Fibroblast of skin of right biceps (primary cell): Measurements from ENCODE around the gene CCDC57.

ENCODE experiments used
- DNase-seq: peaks from one replicate; pipeline ENCODE4 v3.0.0-alpha.2; 2013

CCDC57 gene

DNA sequence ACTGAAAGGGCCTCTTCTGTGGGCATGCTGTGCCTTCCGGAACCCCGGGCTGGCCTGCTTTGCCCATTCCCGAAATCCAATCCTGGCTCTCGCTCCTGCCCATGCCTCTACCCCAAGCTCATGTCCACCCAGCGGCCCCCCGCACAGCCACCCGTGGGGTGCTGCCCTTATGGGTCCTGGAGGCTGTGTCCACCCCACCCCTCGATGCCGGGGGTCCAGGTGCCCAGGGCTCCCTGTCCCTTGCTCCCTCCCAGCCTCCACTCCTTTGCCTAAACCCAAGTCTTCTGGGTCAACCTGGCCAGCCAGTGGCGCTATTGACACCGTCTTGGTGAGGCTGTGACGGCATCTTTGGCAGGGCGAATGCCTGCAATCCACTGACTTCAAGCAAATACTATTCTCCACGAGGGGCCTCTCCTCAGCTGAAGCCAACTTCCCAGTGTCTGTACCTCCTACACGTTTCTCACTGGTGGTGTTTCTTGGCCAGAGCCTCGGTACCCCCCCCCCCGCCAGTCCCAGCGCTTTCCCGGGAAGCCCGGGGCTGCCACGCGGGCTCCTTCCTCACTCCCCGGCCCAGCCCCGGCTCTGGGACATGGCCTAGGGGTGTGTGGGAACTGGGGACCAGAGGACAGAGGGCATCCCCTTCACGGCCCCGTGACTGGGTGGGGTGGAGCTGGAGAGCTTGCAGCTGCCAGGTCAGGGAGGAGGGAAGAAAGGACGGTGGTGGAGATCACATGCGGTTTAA, 134.9 kb downstream of the CCDC57 start:
- no peak for DNase-seq

DNA sequence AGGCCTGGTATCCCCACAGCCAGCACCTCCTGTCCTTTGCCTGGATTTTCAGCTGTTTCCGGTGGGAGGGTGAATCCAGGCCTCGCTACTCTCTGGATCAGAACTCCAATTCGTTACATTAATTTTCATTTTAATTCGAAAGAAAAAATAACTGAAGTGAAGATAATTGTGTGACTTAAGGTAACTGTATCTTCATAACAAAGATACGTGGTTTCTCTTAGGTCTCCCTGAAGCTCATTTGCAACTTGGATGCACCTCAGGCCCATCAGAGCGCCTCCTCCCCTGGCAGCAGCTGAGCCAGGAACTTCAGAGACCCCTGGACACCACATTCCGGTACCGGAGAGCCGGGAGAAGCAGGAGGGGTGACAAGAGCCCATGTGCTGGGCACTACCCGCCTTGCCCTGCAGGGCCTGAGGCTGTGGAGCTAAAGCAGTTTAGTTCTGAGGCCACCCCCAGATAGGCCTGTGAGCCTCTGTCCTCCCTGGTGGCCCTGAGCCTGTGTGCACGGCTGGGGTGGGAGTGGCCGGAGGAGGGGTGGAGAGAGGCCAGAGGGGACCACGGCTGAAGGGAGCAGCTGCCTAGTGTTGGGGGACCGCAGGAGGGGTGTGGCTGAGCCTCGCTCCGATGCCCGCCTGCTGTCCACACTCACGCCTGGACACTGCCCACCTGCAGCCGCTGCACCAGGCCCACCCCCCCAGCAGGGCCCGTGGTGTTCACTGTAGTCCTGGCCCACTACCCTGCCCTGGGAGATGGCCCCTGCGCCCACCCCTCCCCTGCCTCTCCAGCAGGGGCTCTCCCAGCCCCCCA, 135.7 kb downstream of the CCDC57 start:
- DNase-seq: no peak

DNA sequence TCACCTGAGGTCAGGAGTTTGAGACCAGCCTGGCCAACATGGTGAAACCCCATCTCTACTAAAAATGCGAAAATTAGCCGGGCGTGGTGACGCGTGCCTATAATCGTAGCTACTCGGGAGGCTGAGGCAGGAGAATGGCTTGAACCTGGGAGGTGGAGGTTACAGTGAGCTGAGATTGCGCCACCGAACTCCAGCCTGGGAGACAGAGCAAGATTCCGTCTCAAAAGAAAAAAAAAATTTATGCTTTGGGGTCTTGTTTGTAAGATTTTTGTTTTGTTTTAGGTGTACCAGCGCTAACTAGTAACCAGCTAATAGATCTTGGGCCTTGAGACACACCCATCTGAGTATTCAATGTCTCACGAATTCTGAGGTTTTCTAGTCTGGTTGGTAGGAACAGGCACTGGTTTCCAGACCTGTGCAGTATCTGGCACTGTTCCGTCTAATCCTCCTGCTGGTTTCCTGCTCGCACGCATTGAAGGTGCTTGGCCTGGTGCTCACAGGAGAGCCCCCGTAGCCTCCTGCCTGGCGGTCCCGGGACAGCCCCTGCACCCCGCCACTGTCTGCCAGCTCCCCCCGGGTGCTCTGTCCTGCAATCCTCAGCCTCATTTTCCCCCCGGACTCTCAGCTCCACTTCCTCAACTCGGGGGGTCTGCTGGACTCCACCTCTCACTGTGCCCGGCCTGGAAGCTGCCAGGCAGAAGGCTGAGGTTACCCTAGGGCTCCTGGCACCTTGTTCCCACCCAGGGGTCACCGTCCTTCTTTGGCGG, 136.4 kb downstream of the CCDC57 start:
- no peak for DNase-seq

DNA sequence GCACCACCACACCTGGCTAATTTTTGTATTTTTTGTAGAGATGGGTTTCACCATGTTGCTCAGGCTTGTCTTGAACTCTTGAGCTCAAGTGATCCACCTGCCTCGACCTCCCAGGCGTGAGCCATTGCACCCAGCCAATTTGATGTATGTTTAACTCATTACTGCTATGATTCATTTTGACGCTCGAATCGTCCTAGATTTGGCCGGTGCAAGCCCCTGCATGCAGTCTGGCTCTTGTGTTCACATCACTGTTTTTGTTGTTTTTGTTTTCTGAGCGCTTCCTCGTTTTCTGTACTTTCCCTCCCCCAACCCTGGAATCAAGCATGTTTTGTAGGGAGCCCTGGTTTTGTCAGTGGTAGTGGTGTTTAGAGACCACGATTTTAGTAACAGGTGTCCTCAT, 139.2 kb downstream of the CCDC57 start:
- no peak for DNase-seq

DNA sequence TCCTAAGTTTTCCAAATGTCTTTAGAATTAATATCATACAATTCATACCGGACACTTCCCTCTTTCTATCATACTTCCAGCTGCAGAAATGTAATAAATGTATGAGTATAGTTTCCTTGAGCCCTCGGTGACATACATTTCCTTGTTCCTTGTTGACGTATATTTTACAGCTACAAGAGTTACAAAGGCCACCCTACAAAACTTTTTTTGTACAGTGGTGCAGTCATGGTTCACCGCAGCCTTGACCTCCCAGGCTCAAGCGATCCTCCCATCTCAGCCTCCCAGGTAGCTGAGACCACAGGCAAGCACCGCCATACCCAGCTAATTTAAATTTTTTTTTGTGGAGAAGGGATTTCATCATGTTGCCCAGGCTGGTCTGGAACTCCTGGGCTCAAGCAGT, 139.8 kb downstream of the CCDC57 start:
- no peak for DNase-seq

DNA sequence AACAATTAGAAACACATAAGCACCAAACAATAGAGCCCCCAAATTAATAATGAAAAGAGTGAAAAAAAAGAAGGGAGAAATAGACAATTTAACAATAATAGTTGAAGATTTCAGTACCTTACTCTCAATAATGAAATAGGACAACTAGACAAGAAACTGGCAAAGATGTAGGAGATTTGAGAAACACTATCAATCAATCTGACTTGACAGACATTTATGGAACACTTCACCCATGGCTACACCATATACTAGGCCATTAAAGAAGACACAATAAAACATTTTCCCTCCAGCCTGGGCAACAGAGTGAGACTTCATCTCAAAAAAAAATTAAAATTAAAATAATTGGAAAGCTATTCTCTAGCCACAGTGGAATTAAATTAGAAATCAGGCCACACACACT, 142.0 kb downstream of the CCDC57 start:
- no peak for DNase-seq

DNA sequence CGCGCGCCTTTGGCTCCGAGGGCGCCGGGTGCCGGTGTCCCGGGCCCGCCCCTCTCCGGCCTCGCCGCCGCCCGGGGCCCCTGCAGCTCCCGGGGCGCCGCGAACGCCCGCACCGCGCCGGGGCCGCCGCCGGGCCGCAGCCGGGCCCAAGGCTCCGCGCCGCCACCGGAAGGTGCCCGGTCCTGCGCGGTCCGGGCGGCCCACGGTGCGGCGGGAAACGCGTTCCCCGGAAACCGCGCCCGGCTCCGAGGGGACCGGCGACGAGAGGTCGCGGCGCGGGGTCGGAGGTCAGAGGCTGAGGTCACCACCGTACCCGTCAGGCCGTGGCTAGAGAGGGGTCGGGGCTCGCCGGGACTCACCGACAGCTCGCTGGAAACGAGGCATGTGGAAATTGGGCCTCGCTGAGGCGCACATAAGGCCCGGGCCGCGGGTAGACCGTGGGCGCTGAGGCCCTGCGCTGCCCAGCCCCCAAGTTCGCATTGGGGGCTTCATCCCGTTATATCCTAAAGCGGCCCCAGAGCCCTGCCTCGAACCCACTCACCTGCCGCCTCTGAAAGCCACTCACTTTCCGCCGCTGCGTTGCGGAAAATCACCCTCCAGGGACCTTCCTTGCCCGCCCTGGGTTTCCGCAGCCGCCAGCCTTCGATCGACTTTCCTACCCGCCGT, 146.9 kb downstream of the CCDC57 start, which contains the start of gene DUS1L:
Gene DUS1L, minus strand, starts transcription at position 167 of the 666 bp plus-strand sequence. CDS start 745 bp downstream, outside the sequence.
- DNase-seq: peak; percentile 61

DNA sequence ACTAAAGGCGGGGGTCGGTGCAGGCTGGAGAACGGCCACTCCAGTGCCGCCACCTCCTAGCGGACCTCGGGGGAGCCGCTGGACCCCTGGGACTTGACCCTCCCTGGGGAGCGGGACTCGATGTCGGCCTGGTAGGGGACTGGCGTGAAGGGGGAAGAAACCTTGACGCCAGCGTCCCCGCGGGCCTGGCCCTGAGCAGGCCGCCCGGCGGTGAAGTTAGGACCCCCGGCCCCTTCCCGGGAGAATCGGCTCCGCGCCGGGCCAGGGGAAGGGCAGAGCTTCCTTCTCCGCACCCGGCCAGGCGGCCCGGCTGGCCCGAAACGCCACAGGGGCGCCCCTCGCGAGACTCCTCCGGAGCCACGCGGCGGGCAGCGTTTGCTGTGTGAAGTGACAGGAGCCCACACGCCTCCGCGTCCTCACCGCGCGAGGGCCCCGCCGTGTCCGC, 147.4 kb downstream of the CCDC57 start:
- peak; percentile 19 for DNase-seq

DNA sequence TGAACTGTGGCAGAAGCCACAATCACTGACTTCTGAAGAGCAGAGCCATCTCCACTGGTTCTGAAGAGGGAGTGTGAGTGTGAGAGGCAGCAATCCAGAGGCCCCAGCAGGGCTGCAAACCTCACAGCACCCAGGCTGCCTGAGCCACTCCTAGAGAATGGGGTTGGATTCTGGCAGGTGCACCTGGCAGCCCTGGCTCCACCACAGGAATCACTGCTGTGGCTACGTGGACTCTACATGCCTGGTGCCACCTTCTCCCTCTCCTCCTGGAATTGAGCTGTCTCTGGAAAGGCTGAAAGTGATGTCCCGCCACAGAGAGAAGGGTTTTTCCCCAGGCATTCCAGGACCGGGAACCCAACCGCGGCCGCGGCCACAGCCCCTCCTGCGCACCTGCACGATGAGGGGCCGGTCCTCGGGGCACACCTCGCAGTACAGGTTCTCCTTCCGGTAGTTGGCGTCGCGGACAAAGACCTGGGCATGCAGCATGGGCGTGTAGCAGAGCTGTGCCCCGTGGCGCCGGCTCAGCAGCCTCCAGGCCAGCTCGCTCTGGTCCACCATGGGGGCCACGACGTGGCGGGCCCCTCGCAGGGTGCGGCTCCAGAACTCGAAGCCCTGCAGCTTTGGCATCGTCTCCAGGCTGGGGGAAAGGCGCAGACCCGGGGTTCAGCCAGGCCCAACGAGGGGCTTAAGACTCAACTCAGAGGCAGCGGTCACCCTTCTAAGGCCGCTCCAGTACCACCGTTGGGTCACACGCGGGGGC, 148.0 kb downstream of the CCDC57 start:
- no peak for DNase-seq

DNA sequence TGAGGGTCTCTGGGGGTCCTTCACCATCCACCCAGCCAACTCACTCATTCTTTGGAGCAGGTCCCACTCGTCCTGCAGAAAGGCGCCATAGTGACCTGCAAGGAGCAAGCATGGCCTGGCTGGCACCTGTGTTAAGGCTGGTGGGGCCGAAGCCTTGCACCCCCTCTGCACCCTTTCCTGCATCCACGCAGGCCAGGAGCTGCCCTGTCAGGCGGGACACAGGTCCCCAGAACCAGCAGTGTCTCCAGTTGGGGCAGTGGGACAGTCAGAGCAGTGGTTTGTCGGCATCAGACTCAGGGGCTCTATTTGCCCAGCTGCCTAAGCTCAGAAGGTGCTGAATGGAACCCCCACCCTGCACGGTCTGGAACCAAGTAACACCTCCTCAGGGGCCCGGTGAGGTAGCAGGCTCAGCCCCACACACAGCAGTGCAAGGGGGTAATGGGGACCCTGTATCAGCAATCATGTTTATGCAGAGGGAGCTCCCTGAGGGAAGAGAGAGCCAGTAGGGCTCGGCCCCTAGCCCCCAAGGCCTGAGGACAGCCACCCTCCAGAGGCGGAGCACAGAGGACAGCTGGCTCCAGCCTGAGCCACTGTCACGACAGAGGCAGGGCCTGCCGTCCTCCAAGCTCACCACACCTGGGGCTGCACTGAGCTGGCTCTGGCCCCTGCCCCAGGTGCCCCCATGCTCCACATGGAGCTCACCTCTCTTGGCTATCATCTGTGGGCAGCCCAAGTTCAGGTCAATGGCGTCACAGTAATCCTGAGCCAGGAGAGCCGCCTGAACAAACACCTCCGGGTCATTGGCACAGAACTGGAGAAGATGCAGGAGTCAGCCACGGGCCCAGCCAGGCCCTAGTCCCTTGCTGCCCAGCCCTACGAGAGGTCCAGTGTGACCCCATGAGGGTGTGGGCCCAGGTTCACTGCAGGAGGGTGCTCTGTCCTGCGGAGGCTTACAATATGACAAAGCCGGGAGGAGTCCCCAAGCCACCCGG, 148.9 kb downstream of the CCDC57 start:
- DNase-seq: no peak

DNA sequence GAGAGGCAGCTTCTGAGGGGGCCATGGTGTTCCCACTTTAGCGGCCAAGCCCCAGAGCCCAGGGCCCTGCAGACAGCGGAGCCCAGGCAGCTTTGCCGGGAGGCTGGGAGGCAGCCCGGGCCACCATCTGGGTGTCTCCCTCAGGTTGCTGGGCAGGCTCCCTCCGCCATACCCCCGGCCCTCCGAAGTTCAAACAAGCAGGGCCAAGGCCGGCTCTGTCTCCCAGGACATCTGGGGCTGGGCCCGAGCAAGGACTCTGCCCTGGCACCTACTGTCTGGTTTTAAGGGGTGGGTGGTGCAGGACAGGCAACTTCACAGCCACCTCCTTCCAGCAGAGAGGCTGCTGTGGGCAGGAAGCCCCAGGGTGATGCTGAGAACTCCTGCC, 149.7 kb downstream of the CCDC57 start:
- no peak for DNase-seq

DNA sequence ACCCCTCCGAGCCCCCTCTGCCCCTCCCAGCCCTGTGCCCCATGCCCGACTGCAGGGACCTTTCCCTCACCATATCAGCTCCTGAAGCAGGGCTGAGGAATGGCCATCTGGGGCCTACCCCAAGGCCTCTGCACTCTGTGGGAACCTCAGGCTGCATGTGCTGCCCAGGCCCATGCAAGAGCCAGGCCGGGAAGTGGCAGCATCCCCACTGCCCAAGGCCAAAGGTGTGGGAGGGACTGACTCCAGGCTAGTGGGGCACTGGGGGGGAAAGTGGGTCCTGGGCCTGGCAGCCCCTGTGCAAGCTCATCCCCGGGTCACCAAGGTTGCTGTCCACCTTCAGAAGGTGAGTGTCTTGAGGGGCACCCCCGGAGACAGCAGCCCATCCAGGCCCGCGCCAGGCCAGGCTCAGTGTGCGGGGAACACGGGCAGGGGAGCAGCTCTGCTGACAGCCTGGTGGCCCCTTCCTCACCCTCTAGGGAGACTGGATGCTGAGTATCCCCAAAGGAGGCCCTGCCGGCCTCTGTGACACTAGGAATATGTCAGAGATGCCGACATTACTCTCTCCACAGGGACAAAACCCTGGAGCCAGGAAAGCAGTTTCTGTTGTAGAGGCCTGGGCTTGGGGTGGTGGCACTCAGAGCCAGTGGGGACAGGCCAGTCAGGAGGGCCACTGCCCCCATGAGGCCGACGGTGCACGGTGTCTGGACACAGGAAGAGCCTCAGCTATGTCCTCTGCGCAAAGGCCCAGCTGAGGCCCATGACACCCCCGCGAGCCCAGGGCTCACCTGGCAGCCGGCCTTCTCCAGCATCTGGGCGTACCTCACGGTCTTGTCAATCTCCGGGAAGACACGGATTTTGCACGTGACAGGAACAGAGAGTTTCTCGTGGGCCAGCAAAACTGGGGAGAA, 150.3 kb downstream of the CCDC57 start:
- DNase-seq: no peak

DNA sequence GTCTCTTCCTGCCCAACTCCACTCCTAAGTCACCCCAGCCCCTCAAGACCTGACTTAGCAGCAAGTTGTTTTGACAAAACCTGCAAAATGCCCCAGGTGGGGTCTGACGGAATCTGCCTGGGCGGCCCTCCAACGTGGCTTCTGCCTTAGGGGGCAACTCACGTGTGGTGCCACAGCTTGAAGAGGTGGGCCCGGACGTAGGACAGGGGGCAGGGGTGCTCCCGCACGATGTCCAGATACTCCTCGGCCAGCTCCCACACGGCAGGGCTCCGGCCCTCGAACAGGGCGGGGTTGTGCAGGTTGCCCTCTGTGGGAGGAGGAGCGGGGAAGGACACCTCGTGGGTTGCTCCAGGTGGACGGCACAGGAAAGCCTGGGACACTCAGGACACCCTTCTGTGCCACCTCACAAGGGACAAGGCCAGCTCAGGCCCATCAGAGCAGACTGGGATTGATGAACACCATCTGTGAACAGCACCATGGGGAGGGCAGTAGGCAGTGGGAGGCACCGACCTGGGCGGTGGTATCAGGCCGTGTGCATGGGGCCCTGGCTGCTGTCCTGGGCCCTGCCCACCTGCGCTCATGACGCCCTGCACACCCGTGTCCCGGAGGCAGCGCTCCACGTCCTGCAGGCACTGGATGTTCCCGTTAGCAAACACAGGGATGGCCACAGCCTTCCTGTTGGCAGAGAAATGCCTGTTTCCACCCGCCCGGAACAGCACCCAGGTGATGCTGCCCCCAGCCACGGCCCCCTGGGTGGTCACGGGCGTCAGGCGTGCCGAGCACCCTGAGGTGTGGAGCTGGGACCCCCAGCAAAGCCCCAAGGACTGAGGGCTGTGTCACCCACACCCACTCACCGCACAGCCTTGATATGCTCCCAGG, 151.4 kb downstream of the CCDC57 start:
- no peak for DNase-seq

DNA sequence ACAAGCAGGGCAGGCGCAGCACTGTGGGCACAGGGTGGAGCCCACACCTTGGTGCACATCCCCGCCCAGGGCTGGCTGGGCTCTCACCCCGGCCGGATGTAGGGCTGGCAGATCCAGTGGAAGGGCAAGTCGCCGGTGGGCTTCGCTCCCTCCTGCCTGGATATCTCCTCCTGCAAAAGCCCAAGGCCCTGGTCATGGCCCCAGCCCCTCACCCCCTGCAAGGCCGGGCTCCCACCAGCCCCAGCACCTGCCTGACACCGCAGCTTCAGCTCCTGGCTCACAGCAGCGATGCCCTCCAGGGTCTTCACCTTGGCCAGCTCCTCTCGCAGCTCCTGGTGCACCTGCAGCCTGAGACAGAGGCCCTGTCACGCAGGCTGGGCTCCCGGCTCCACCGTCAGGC, 152.0 kb downstream of the CCDC57 start:
- no peak for DNase-seq

DNA sequence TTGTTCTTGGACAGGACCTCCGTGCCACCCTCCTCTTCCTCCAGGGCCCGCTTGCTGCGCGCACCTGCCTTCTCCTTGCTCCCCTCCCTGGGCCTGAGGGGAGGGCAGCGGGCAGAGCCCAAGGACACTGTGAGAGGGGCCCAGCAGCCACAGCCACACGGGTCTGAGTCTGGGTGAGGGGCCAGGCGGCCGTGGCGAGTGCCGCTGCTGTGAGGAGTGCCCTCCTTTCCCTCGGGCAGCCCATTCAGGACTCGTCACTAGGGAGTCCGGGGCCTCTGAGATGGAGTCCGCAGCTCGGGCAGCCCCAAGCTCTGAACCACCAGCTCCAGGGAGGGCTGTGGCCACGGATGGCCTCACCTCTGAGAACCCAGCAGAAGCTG, 152.7 kb downstream of the CCDC57 start:
- no peak for DNase-seq

DNA sequence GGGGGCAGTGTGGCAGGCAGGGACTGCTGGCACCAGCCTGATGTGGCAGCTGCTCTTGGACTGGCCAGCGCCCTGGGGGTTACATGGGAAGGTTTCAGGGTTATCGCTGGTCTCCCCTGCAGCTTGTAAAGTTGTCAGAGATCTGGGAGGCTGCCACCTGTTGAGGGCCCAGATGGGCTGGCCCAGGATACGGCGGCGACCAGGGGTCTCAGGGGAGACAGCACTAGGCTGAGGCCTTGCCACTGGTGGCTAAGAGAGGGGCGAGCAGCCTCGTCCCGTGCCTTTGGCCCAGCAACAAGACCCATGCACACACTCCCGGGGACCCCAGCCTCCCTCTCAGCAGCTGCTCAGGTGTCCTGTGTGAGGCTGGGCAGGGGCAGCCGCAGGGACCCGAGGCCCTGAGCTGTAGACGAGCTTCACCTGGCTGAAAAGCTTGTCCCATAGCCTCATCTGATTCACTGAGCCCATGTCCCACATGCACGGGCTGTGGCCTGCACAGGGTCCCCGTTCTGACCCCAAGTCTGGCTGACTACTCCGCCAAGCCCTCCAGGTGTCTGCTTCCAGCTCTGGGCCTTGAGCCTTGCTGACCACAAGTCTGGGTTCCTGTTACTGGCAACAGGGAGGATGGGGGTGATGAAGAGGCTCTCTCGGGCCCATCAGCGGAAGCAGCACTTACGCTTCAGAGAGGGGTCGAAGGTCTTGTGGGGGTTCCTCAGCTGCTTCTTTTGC, 153.2 kb downstream of the CCDC57 start:
- no peak for DNase-seq

DNA sequence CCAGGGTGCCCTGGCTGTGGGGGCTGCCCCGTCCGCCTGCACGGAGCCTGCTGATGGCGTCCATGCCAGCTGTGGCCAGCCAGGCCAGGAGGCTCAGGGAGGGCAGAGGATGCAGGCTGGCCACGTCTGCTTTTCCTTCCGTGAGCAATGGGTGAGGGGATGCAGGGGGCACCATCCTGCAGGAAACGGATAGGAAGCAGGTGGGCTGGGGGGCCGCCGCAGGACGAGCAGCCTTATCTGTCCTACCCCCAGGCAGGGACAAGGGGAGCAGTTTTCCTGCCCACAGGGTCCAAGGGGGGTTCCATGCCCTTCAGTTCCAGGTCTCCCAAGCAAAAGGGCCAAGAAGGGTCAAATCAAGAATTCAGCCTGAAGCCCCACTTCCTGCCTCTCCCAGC, 153.8 kb downstream of the CCDC57 start:
- DNase-seq: no peak
